DOHH2 (cell line): ENCODE data around the gene DENND5B.

Source experiments
- H3F3A ChIP-seq: fragments of 200-600 bp; sonication (generic), shearing (Covaris generic); 2 replicates; pipeline ENCODE4 v1.6.0; 2016; ENCODE audit warnings: antibody characterized with exemption, mild to moderate bottlenecking; ENCODE audit not compliant: control insufficient read depth, insufficient read depth
- H3K27ac ChIP-seq: fragments of 200-600 bp; sonication (generic); 2 replicates; pipeline ENCODE4 v1.5.1; 2014; ENCODE audit warnings: low read depth, mild to moderate bottlenecking, low read length, moderate library complexity
- H3K27me3 ChIP-seq: fragments of 200-600 bp; sonication (generic); 2 replicates; pipeline ENCODE4 v1.6.1; 2014; ENCODE audit warnings: mild to moderate bottlenecking, low read length, mixed read lengths; ENCODE audit not compliant: control insufficient read depth
- H3K36me3 ChIP-seq: fragments of 200-600 bp; sonication (generic); 2 replicates; pipeline ENCODE4 v1.6.1; 2014; ENCODE audit warnings: mild to moderate bottlenecking, low read length, moderate library complexity, mixed read lengths; ENCODE audit not compliant: control insufficient read depth
- H3K4me1 ChIP-seq: fragments of 200-600 bp; sonication (generic); 2 replicates; pipeline ENCODE4 v1.6.1; 2014; ENCODE audit warnings: mild to moderate bottlenecking, low read length, mixed read lengths; ENCODE audit not compliant: control insufficient read depth
- H3K4me2 ChIP-seq: fragments of 200-600 bp; sonication (generic); 2 replicates; pipeline ENCODE4 v1.6.0; 2014; ENCODE audit warnings: mild to moderate bottlenecking, low read length, moderate library complexity
- H3K4me3 ChIP-seq: fragments of 200-600 bp; sonication (generic); 2 replicates; pipeline ENCODE4 v1.5.1; 2014; ENCODE audit warnings: mild to moderate bottlenecking, low read length, mixed read lengths
- H3K79me2 ChIP-seq: fragments of 200-600 bp; sonication (generic); 2 replicates; pipeline ENCODE4 v1.6.1; 2014; ENCODE audit warnings: mild to moderate bottlenecking, low read length, mixed read lengths; ENCODE audit not compliant: control insufficient read depth
- H3K9me2 ChIP-seq: fragments of 200-600 bp; sonication (generic); replicated peaks from 2 replicates; pipeline ENCODE4 v1.6.1; 2014; ENCODE audit warnings: mild to moderate bottlenecking, low read length, mixed read lengths; ENCODE audit not compliant: control insufficient read depth
- H3K9me3 ChIP-seq: fragments of 200-600 bp; sonication (generic); 2 replicates; pipeline ENCODE4 v1.6.1; 2014; ENCODE audit warnings: antibody characterized with exemption, low read length, mixed read lengths; ENCODE audit not compliant: control insufficient read depth, insufficient read depth
- H4K20me1 ChIP-seq: fragments of 200-600 bp; sonication (generic); 2 replicates; pipeline ENCODE4 v1.6.0; 2014; ENCODE audit warnings: low read depth, mild to moderate bottlenecking, antibody characterized with exemption, low read length, moderate library complexity; ENCODE audit not compliant: control insufficient read depth, insufficient read depth
- CTCF ChIP-seq: fragments of 200-600 bp; sonication (generic); IDR thresholded peaks from one replicate; pipeline ENCODE4 v1.5.1; 2014; ENCODE audit warnings: antibody characterized with exemption, mild to moderate bottlenecking, low read depth, low read length; ENCODE audit not compliant: poor library complexity, severe bottlenecking
- EZH2phosphoT487 ChIP-seq: fragments of 200-600 bp; sonication (generic); IDR thresholded peaks from 2 replicates; pipeline ENCODE4 v1.6.1; 2017; ENCODE audit warnings: borderline replicate concordance, mild to moderate bottlenecking, antibody characterized with exemption, low read length, moderate library complexity, mixed read lengths

Gene DENND5B

DNA sequence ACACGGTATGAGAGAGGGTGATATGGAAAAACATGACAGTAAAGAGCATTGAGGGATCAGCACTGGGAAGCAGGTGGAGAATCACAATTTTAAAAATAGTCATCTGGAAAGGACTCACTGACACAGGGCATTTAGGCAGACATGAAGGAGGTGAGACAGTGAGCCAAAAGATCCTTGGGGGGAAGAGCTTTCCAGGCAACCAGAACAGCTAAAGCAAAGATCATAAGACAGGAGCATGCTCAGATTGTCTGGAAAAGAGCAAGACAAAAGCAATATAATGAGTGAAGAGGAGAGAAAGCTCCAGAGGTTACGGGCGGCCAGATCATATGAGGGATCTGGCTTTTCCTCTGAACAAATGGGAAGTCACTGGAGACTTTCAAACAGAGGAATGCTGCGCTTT, 63.9 kb downstream of the DENND5B start:
- no peak overlapping the region for H3K4me2 ChIP-seq
- no peaks in the 10 kb centered on the region for H3K36me3 ChIP-seq
- peaks cover 14% of the 10 kb centered on the region for H3F3A ChIP-seq
- TF ChIP-seq CTCF (no peak), EZH2phosphoT487 (no peak)
- peaks cover 78% of the 10 kb centered on the region for H3K79me2 ChIP-seq
- H3K27ac ChIP-seq: no peak overlapping the region
- H3K4me3 ChIP-seq: no peak overlapping the region
- H3K9me3 ChIP-seq: no peaks in the 10 kb centered on the region
- H3K9me2 ChIP-seq: no peaks in the 10 kb centered on the region
- H3K4me1 ChIP-seq: peaks cover 54% of the 10 kb centered on the region
- H3K27me3 ChIP-seq: no peaks in the 10 kb centered on the region
- 0 out of 2 replicates have a peak, but pooled peaks cover 4% of the 10 kb centered on the region for H4K20me1 ChIP-seq

- Histone ChIP-seq H3K27ac (peak overlapping the region; percentile 43), H3K4me1 (peaks cover 61% of the 10 kb centered on the region), H3K9me3 (no peaks in the 10 kb centered on the region), H3F3A (peaks cover 14% of the 10 kb centered on the region), H3K36me3 (no peaks in the 10 kb centered on the region), H3K4me2 (peak overlapping the region; percentile 65), H3K9me2 (no peaks in the 10 kb centered on the region), H3K79me2 (peaks cover 78% of the 10 kb centered on the region), H3K27me3 (no peaks in the 10 kb centered on the region), H4K20me1 (0 out of 2 replicates have a peak, but pooled peaks cover 4% of the 10 kb centered on the region), H3K4me3 (peak overlapping the region; percentile 46)
- TF ChIP-seq EZH2phosphoT487 (no peak), CTCF (no peak)
These were observed 64.8 kb downstream of the DENND5B start for GRCh38 chr12:31526158-31526546.

- H3K4me1 ChIP-seq: peaks cover 64% of the 10 kb centered on the region
- peak overlapping the region; percentile 65 for H3K4me2 ChIP-seq
- H3K27me3 ChIP-seq: no peaks in the 10 kb centered on the region
- no peaks in the 10 kb centered on the region for H3K36me3 ChIP-seq
- H3K4me3 ChIP-seq: peak overlapping the region; percentile 46
- no peaks in the 10 kb centered on the region for H3K9me2 ChIP-seq
- H3K79me2 ChIP-seq: peaks cover 79% of the 10 kb centered on the region
- 0 out of 2 replicates have a peak, but pooled peaks cover 4% of the 10 kb centered on the region for H4K20me1 ChIP-seq
- no peaks in the 10 kb centered on the region for H3K9me3 ChIP-seq
- peak overlapping the region; percentile 43 for H3K27ac ChIP-seq
- peaks cover 14% of the 10 kb centered on the region for H3F3A ChIP-seq
- TF ChIP-seq CTCF (no peak), EZH2phosphoT487 (no peak)
These were observed 65.3 kb downstream of the DENND5B start for GRCh38 chr12:31525496-31526157.
